CD14-positive monocyte (primary cell): Measurements from ENCODE around the gene STXBP5. TPM values are rescaled to one million over a fixed set of nuclear protein-coding genes. Genes with fewer than 3 reads are reported as not detected.
A peak's percentile ranks its signal among the peaks of the same experiment; 100 is the strongest.

Source experiments
- DNase-seq, 3 donors: peaks; one replicate each; pipeline ENCODE4 v3.0.0-alpha.2; 2011 to 2022
- H2AFZ ChIP-seq: 2 replicates; pipeline ENCODE4 v1.6.0; 2012; ENCODE audit warnings: mild to moderate bottlenecking, low read depth, low read length, inconsistent platforms; ENCODE audit not compliant: insufficient read depth, poor library complexity, severe bottlenecking
- H3K27ac ChIP-seq, 2 donors: 1 replicate in 1 of 2; 2 replicates in 1 of 2; pipeline ENCODE4 v1.5.1; 2012 to 2013; ENCODE audit warnings: low read length in 2 of 2, control low read depth in 1 of 2, inconsistent platforms in 1 of 2, low read depth in 1 of 2, mild to moderate bottlenecking in 1 of 2
- H3K27me3 ChIP-seq, 2 donors: one replicate each; pipeline versions ENCODE4 v1.6.0 to v1.6.1; 2011 to 2013; ENCODE audit warnings: low read length in 2 of 2; ENCODE audit not compliant: control insufficient read depth in 2 of 2, insufficient read depth in 2 of 2
- H3K36me3 ChIP-seq, 2 donors: replicated peaks in 1 of 2; 1 replicate in 1 of 2; 2 replicates in 1 of 2; pipeline versions ENCODE4 v1.5.1 to v1.6.1; 2012 to 2013; ENCODE audit warnings: low read length in 2 of 2, control low read depth in 1 of 2, inconsistent platforms in 1 of 2, mild to moderate bottlenecking in 1 of 2; ENCODE audit not compliant: insufficient read depth in 2 of 2, control insufficient read depth in 1 of 2
- H3K4me1 ChIP-seq, 2 donors: 1 replicate in 1 of 2; 2 replicates in 1 of 2; pipeline versions ENCODE4 v1.5.1 to v1.6.1; 2012 to 2013; ENCODE audit warnings: low read length in 2 of 2, control low read depth in 1 of 2, inconsistent platforms in 1 of 2, mild to moderate bottlenecking in 1 of 2, moderate library complexity in 1 of 2; ENCODE audit not compliant: insufficient read depth in 2 of 2, control insufficient read depth in 1 of 2
- H3K4me2 ChIP-seq: replicated peaks from 2 replicates; pipeline ENCODE3; 2012; ENCODE audit warnings: low read length, moderate library complexity, mild to moderate bottlenecking; ENCODE audit not compliant: poor library complexity, severe bottlenecking; ENCODE audit errors: extremely low read depth
- H3K4me3 ChIP-seq, 3 experiments: fragments of 200-600 bp in 1 of 3; sonication (generic) in 1 of 3; replicated peaks in 1 of 3; 1 replicate in 2 of 3; 2 replicates in 1 of 3; pipeline ENCODE4 v1.5.1; 2011 to 2013; ENCODE audit warnings: low read length in 3 of 3, mild to moderate bottlenecking in 3 of 3, control low read depth in 2 of 3, low read depth in 2 of 3, inconsistent platforms in 1 of 3, moderate library complexity in 1 of 3
- H3K79me2 ChIP-seq: 2 replicates; pipeline ENCODE4 v1.6.0; 2012; ENCODE audit warnings: mild to moderate bottlenecking, control low read depth, inconsistent platforms, low read length, moderate library complexity; ENCODE audit not compliant: insufficient read depth
- H3K9ac ChIP-seq: 2 replicates; pipeline ENCODE4 v1.6.0; 2017; ENCODE audit warnings: low read length, mild to moderate bottlenecking; ENCODE audit not compliant: insufficient read depth, poor library complexity, severe bottlenecking
- H3K9me3 ChIP-seq, 2 donors: replicated peaks in 1 of 2; 1 replicate in 1 of 2; 2 replicates in 1 of 2; pipeline versions ENCODE4 v1.5.1 to v1.6.1; 2012 to 2013; ENCODE audit warnings: low read length in 2 of 2, control low read depth in 1 of 2; ENCODE audit not compliant: control insufficient read depth in 1 of 2, insufficient read depth in 1 of 2
- H4K20me1 ChIP-seq: 2 replicates; pipeline ENCODE4 v1.6.0; 2012; ENCODE audit warnings: mild to moderate bottlenecking, low read length, control low read depth, moderate library complexity; ENCODE audit not compliant: insufficient read depth
- H3K27ac Mint-ChIP-seq, 7 donors: one replicate each; pipeline ENCODE4 v1.8.0; 2020; ENCODE audit warnings: mild to moderate bottlenecking in 7 of 7, mixed read lengths in 7 of 7, moderate library complexity in 6 of 7, inconsistent platforms in 2 of 7
- H3K27me3 Mint-ChIP-seq, 3 donors: one replicate each; pipeline ENCODE4 v1.8.0; 2021 to 2022; ENCODE audit warnings: low read depth in 3 of 3, mild to moderate bottlenecking in 3 of 3, mixed read lengths in 3 of 3, moderate library complexity in 3 of 3, inconsistent platforms in 1 of 3
- H3K36me3 Mint-ChIP-seq, 2 donors: one replicate each; pipeline ENCODE4 v1.8.0; 2020; ENCODE audit warnings: mixed read lengths in 2 of 2, inconsistent platforms in 1 of 2, mild to moderate bottlenecking in 1 of 2
- H3K4me1 Mint-ChIP-seq: one replicate; pipeline ENCODE4 v1.8.0; 2020; ENCODE audit warnings: mild to moderate bottlenecking, mixed read lengths
- H3K4me3 Mint-ChIP-seq, 2 donors: one replicate each; pipeline ENCODE4 v1.8.0; 2020; ENCODE audit warnings: mild to moderate bottlenecking in 2 of 2, mixed read lengths in 2 of 2, moderate library complexity in 1 of 2
- H3K9me3 Mint-ChIP-seq, 7 donors: one replicate each; pipeline ENCODE4 v1.8.0; 2020 to 2022; ENCODE audit warnings: mixed read lengths in 7 of 7, mild to moderate bottlenecking in 6 of 7, moderate library complexity in 6 of 7, inconsistent platforms in 2 of 7
- WGBS: methylation state at CpG from one replicate; pipeline ENCODE4 v1.1.5; 2013; ENCODE audit warnings: missing lambda C conversion rate; ENCODE audit not compliant: insufficient coverage; 5-methylcytosine and 5-hydroxymethylcytosine counted together
- intact Hi-C, 2 donors: fragments of 100-400 bp; cut with micrococcal nuclease; formaldehyde crosslinking; loops; one replicate each; pipeline versions ENCODE4 v1.15.0 to v1.15.1; 2023
- polyA plus RNA-seq, 3 donors: library from polyadenylated mRNA; depleted of rRNA in 1 of 3; unstranded in 2 of 3; stranded (reverse) in 1 of 3; fragments of 300-500 nt in 2 of 3; fragments of >200 nt in 1 of 3; fragmentation: Illumina TruSeq in 2 of 3; gene quantifications; 1 replicate in 2 of 3; 2 replicates in 1 of 3; pipeline ENCODE4 v1.2.3, GENCODE V29; 2012 to 2021
- TF ChIP-seq, protein P1 (sequence below): fragments of 200-600 bp; IDR thresholded peaks from one replicate; pipeline ENCODE4 v1.8.0; 2022; ENCODE audit warnings: antibody characterized with exemption, mild to moderate bottlenecking

STXBP5 gene
- polyA plus RNA-seq, 3 donors, result 1.5 to 8.8 (median 2.0) TPM

DNA sequence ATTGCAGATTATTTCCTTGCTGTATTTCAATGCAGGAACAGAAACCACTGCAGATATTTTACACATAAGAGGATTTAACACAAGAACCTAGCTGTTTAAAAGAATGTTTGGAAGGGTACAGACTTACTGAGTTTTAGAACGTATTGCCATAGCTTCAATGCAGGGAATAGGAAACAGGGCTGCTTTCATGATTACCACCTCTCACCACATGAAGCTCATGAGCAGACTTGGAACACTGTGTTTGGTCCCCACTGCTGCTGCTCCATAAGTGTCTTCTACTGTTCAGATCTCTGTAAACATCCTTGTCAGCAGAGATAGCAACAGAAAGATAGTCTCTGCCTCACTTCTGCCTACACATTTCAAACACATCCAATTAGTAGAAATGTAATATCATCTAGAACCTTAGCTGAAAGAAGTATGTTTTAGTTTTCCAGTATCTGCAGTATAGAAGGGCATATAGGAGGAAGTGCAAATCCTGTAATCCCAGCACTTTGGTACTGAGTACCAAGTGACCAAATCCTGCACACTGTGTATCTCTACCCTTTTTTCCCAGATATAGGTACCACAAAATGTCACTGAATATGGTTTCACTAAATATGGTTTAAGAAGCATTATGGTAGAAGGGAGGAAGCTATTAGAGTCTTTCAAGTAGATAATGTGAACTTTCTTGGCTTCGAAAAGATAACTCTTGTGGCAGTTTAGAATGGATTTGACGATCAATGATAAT, 51.9 kb downstream of the STXBP5 start:
- intact Hi-C loops, result no loop called here
- no peak overlapping the region for H3K9ac ChIP-seq
- no peaks in the 10 kb centered on the region for H4K20me1 ChIP-seq
- H3K27me3 Mint-ChIP-seq, result peaks cover 0 to 1% (median 0%) of the 10 kb centered on the region in 3 donors
- H3K36me3 ChIP-seq, result peaks cover 4 to 13% of the 10 kb centered on the region in 2 donors
- H3K4me3 ChIP-seq, result no peak overlapping the region
- H3K27ac ChIP-seq, result no peak overlapping the region
- peaks cover 7 to 22% (median 16%) of the 10 kb centered on the region in 7 donors for H3K9me3 Mint-ChIP-seq
- 100% methylated on average over 2 of the region's 3 CpGs for WGBS
- no peaks in the 10 kb centered on the region for H3K27me3 ChIP-seq
- H3K9me3 ChIP-seq, result peaks cover 8% of the 10 kb centered on the region in 2 donors
- DNase-seq, result no peak
- H3K27ac Mint-ChIP-seq, result peak overlapping the region in 1 of 7 donors; percentile 21
- H3K36me3 Mint-ChIP-seq, result peaks cover 17 to 19% of the 10 kb centered on the region in 2 donors
- H3K4me2 ChIP-seq, result no peak overlapping the region
- H3K79me2 ChIP-seq, result no peaks in the 10 kb centered on the region
- TF ChIP-seq, protein P1, sequence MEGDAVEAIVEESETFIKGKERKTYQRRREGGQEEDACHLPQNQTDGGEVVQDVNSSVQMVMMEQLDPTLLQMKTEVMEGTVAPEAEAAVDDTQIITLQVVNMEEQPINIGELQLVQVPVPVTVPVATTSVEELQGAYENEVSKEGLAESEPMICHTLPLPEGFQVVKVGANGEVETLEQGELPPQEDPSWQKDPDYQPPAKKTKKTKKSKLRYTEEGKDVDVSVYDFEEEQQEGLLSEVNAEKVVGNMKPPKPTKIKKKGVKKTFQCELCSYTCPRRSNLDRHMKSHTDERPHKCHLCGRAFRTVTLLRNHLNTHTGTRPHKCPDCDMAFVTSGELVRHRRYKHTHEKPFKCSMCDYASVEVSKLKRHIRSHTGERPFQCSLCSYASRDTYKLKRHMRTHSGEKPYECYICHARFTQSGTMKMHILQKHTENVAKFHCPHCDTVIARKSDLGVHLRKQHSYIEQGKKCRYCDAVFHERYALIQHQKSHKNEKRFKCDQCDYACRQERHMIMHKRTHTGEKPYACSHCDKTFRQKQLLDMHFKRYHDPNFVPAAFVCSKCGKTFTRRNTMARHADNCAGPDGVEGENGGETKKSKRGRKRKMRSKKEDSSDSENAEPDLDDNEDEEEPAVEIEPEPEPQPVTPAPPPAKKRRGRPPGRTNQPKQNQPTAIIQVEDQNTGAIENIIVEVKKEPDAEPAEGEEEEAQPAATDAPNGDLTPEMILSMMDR, result no peak
- no peak overlapping the region for H3K4me3 Mint-ChIP-seq
- no peaks in the 10 kb centered on the region for H3K4me1 ChIP-seq
- H3K4me1 Mint-ChIP-seq, result no peaks in the 10 kb centered on the region
- no peak overlapping the region for H2AFZ ChIP-seq

DNA sequence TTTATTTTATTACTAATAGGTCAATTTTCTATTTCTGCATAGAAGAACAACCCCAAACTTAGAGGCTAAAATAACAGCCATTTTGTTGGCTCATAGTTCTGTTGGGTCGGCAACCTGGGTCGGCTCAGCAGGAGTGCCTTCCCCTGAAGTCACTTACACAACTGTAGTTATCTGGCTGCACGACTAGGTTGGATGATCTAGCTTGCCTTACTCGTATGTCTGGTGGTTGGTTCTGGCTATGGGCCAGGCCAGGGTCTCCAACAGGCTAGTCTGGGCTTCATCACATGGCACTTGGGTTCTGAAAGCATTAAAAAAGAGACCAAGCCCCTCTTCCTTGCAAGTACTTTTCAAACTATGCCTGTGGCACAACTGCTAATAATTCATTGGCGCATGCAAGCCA, 53.5 kb downstream of the STXBP5 start:
- intact Hi-C loops, result no loop called here
- 100% methylated on average over 2 of the region's 5 CpGs for WGBS

More for the DNA sequence above, 53.5 kb downstream of the STXBP5 start:
- H3K9me3 ChIP-seq, result no peaks in the 10 kb centered on the region
- no peak overlapping the region for H3K4me2 ChIP-seq
- no peak overlapping the region for H3K27ac Mint-ChIP-seq
- no peaks in the 10 kb centered on the region for H3K79me2 ChIP-seq
- TF ChIP-seq, protein P1, result no peak
- H3K36me3 ChIP-seq, result no peaks in the 10 kb centered on the region
- no peaks in the 10 kb centered on the region for H4K20me1 ChIP-seq
- H3K27ac ChIP-seq, result no peak overlapping the region
- no peaks in the 10 kb centered on the region for H3K27me3 ChIP-seq
- H3K4me1 ChIP-seq, result no peaks in the 10 kb centered on the region
- no peak overlapping the region for H3K4me3 Mint-ChIP-seq
- H3K9ac ChIP-seq, result no peak overlapping the region
- DNase-seq, result no peak
- peaks cover 2 to 9% (median 5%) of the 10 kb centered on the region in 7 donors for H3K9me3 Mint-ChIP-seq
- no peak overlapping the region for H3K4me3 ChIP-seq
- peaks cover 1 to 9% of the 10 kb centered on the region in 2 donors for H3K36me3 Mint-ChIP-seq
- H3K27me3 Mint-ChIP-seq, result peaks cover 0 to 1% (median 0%) of the 10 kb centered on the region in 3 donors
- H3K4me1 Mint-ChIP-seq, result peaks cover under 1% of the 10 kb centered on the region
- no peak overlapping the region for H2AFZ ChIP-seq
